ENCODE data around the gene MEF2C. TPM values are rescaled to one million over a fixed set of nuclear protein-coding genes. Genes with fewer than 3 reads are reported as not detected.

The MEF2C gene
- total and polyA plus RNA-seq, 2 of the 13 experiments (the other 11 are each of a cell fraction or from before 2014, with no cell fraction given): 0.02 TPM; not detected in 1

GRCh38 chr5:88669371-88670050 is 213.5 kb downstream of the MEF2C start:
- H3K4me2 ChIP-seq (ENCODE audit: low read depth, low read length): no peak overlapping the region
- H3K79me2 ChIP-seq (ENCODE audit: insufficient read depth, low read length): no peaks in the 10 kb centered on the region
- peaks cover 4 to 32% of the 10 kb centered on the region in 2 experiments; a peak in 3 of 5 replicates for H3K27me3 ChIP-seq (ENCODE audit: control insufficient read depth in 1 of 2, insufficient read depth in 2 of 2, low read length in 2 of 2)
- FAIRE-seq (no peak), ATAC-seq (no peak), DNase-seq (ENCODE audit: low spot score) (no peak)
- intact Hi-C loops (cut with micrococcal nuclease; ENCODE audit: unreplicated experiment): no loop called here
- no peak overlapping the region for H3K4me3 ChIP-seq (replicated peaks in 1 of 3; ENCODE audit: insufficient read depth in 1 of 3, low read depth in 2 of 3, low read length in 3 of 3)
- no peaks in the 10 kb centered on the region for H3K36me3 ChIP-seq (replicated peaks in 1 of 2; ENCODE audit: control insufficient read depth in 1 of 2, insufficient read depth in 2 of 2, low read length in 2 of 2)
- H3K4me1 ChIP-seq (ENCODE audit: insufficient read depth, low read length): peaks cover 16% of the 10 kb centered on the region; the same call in 1 of the 2 replicates
- H2AFZ ChIP-seq (ENCODE audit: low read length): no peak overlapping the region
- H3K9ac ChIP-seq (ENCODE audit: insufficient read depth, low read depth, low read length): no peak overlapping the region
- POLR2A ChIA-PET: no interaction called here
- WGBS (ENCODE audit: low lambda C conversion rate): 14% methylated on average over 3 of the region's 3 CpGs
- CTCF ChIA-PET (ENCODE audit: low intra/inter-chr PET ratio, low total read pairs): no interaction called here
- no peaks in the 10 kb centered on the region for H4K20me1 ChIP-seq (ENCODE audit: insufficient read depth, low read length)
- BruUV-seq (replicated peaks): no TSS peak
- no peak overlapping the region for H3K27ac ChIP-seq (ENCODE audit: extremely low read length, insufficient read depth, low read length)
- H3K9me3 ChIP-seq (ENCODE audit: low read length): no peaks in the 10 kb centered on the region
- in situ Hi-C loops (cut with HindIII; ENCODE audit: extremely low pct_ligation_motif_present, low pct_unique_long_range_greater_than_20kb): no loop called here
- no peak for TF ChIP-seq ZNF770 (CRISPR knock-in tag; IDR thresholded peaks at IDR 0.05)
- TF ChIP-seq SNAPC5 (CRISPR knock-in tag; IDR thresholded peaks at IDR 0.05; ENCODE audit: borderline replicate concordance): no peak
- TF ChIP-seq ZNF333 (CRISPR knock-in tag; IDR thresholded peaks at IDR 0.05; ENCODE audit: borderline replicate concordance): no peak
- TF ChIP-seq HMGA1 (CRISPR knock-in tag; conservative IDR thresholded peaks at IDR 0.05): no peak
- no peak for TF ChIP-seq ZNF788 (CRISPR knock-in tag; IDR thresholded peaks at IDR 0.05; ENCODE audit: borderline replicate concordance)
- no peak for TF ChIP-seq NFE2 (CRISPR knock-in tag; IDR thresholded peaks at IDR 0.05)
- no peak for TF ChIP-seq ZNF496 (CRISPR knock-in tag; IDR thresholded peaks at IDR 0.05; ENCODE audit: insufficient replicate concordance)
- TF ChIP-seq MIER2 (CRISPR knock-in tag; IDR thresholded peaks at IDR 0.05): no peak
- TF ChIP-seq SSRP1 (CRISPR knock-in tag; IDR thresholded peaks at IDR 0.05): no peak
- TF ChIP-seq, protein P1, sequence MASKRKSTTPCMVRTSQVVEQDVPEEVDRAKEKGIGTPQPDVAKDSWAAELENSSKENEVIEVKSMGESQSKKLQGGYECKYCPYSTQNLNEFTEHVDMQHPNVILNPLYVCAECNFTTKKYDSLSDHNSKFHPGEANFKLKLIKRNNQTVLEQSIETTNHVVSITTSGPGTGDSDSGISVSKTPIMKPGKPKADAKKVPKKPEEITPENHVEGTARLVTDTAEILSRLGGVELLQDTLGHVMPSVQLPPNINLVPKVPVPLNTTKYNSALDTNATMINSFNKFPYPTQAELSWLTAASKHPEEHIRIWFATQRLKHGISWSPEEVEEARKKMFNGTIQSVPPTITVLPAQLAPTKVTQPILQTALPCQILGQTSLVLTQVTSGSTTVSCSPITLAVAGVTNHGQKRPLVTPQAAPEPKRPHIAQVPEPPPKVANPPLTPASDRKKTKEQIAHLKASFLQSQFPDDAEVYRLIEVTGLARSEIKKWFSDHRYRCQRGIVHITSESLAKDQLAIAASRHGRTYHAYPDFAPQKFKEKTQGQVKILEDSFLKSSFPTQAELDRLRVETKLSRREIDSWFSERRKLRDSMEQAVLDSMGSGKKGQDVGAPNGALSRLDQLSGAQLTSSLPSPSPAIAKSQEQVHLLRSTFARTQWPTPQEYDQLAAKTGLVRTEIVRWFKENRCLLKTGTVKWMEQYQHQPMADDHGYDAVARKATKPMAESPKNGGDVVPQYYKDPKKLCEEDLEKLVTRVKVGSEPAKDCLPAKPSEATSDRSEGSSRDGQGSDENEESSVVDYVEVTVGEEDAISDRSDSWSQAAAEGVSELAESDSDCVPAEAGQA (IDR thresholded peaks at IDR 0.05; ENCODE audit: low read depth): no peak
- TF ChIP-seq, protein P1 (CRISPR knock-in tag; IDR thresholded peaks at IDR 0.05; ENCODE audit: borderline replicate concordance): no peak
- no peak for TF ChIP-seq ZNF337 (CRISPR knock-in tag; IDR thresholded peaks at IDR 0.05; ENCODE audit: borderline replicate concordance, low read depth)
- no peak for TF ChIP-seq RFX5 (IDR thresholded peaks at IDR 0.05; ENCODE audit: low read depth, low read length)
- TF ChIP-seq FOXK2 (IDR thresholded peaks at IDR 0.05): no peak
